ENCODE measurements around the gene MEIOB.

The MEIOB gene

GRCh38 chr16:1826691-1827573 lies 45.0 kb downstream of the MEIOB start, which contains the start of the genes FAHD1 and HAGH:
Gene FAHD1 (plus strand): TSS chr16:1827206. CDS start chr16:1827239, 33 bp downstream.
Gene HAGH (minus strand): TSS chr16:1826825. CDS start chr16:1826787, 38 bp downstream.
- peak; percentile 86 to 89 for DNase-seq

GRCh38 chr16:1825864-1826690 lies 45.9 kb downstream of the MEIOB start:
- DNase-seq = peak; percentile 58 to 66

GRCh38 chr16:1825381-1825863 lies 46.5 kb downstream of the MEIOB start:
- no peak for DNase-seq

GRCh38 chr16:1823821-1824220 lies 48.1 kb downstream of the MEIOB start:
- DNase-seq = no peak

GRCh38 chr16:1822801-1823200 lies 49.2 kb downstream of the MEIOB start:
- DNase-seq = no peak

- no peak for DNase-seq
These were observed 49.9 kb downstream of the MEIOB start for GRCh38 chr16:1821861-1822611.

GRCh38 chr16:1820946-1821290 lies 51.0 kb downstream of the MEIOB start:
- DNase-seq = no peak

- DNase-seq = no peak
These were observed 51.6 kb downstream of the MEIOB start for GRCh38 chr16:1820096-1820945.

GRCh38 chr16:1819611-1820010 lies 52.4 kb downstream of the MEIOB start:
- no peak for DNase-seq

GRCh38 chr16:1818873-1819525 lies 53.0 kb downstream of the MEIOB start:
- DNase-seq = no peak

- DNase-seq = no peak
These were observed 53.6 kb downstream of the MEIOB start for GRCh38 chr16:1818204-1818872.

GRCh38 chr16:1817716-1818115 lies 54.2 kb downstream of the MEIOB start:
- DNase-seq = no peak

GRCh38 chr16:1817276-1817589 lies 54.7 kb downstream of the MEIOB start:
- no peak for DNase-seq

- no peak for DNase-seq
These were observed 55.3 kb downstream of the MEIOB start for GRCh38 chr16:1816396-1817275.

GRCh38 chr16:1815461-1815860 lies 56.5 kb downstream of the MEIOB start:
- DNase-seq = no peak

- DNase-seq = peak; percentile 46 to 56
These were observed 59.2 kb downstream of the MEIOB start for GRCh38 chr16:1812732-1813163.

GRCh38 chr16:1810536-1810935 lies 61.4 kb downstream of the MEIOB start:
- no peak for DNase-seq

- no peak for DNase-seq
These were observed 61.9 kb downstream of the MEIOB start for GRCh38 chr16:1810106-1810505.

- no peak for DNase-seq
These were observed 62.6 kb downstream of the MEIOB start for GRCh38 chr16:1809281-1809801.

- no peak for DNase-seq
These were observed 63.3 kb downstream of the MEIOB start for GRCh38 chr16:1808691-1809090.
